IPS-20b (cell line): ENCODE data around the gene ARHGEF7.

ENCODE experiments used
- H3K27ac ChIP-seq: one replicate; pipeline ENCODE4 v1.5.1; 2013; ENCODE audit warnings: low read length
- H3K27me3 ChIP-seq: 2 replicates; pipeline ENCODE4 v1.6.1; 2013; ENCODE audit warnings: mild to moderate bottlenecking, low read length, inconsistent platforms; ENCODE audit not compliant: insufficient read depth
- H3K36me3 ChIP-seq: 2 replicates; pipeline ENCODE4 v1.6.1; 2013; ENCODE audit warnings: low read depth, mild to moderate bottlenecking, inconsistent platforms, low read length, moderate library complexity; ENCODE audit not compliant: insufficient read depth
- H3K4me1 ChIP-seq: 2 replicates; pipeline ENCODE4 v1.6.1; 2013; ENCODE audit warnings: mild to moderate bottlenecking, control low read depth, inconsistent platforms, low read length, moderate library complexity; ENCODE audit not compliant: insufficient read depth
- H3K4me3 ChIP-seq: 2 replicates; pipeline ENCODE4 v1.5.1; 2013; ENCODE audit warnings: mild to moderate bottlenecking, low read length, inconsistent platforms
- H3K9ac ChIP-seq: 2 replicates; pipeline ENCODE4 v1.6.1; 2013; ENCODE audit warnings: low read depth, mild to moderate bottlenecking, inconsistent platforms, low read length, moderate library complexity
- H3K9me3 ChIP-seq: 2 replicates; pipeline ENCODE4 v1.6.1; 2013; ENCODE audit warnings: mild to moderate bottlenecking, low read depth, low read length, inconsistent platforms; ENCODE audit not compliant: insufficient read depth

ARHGEF7 gene

DNA sequence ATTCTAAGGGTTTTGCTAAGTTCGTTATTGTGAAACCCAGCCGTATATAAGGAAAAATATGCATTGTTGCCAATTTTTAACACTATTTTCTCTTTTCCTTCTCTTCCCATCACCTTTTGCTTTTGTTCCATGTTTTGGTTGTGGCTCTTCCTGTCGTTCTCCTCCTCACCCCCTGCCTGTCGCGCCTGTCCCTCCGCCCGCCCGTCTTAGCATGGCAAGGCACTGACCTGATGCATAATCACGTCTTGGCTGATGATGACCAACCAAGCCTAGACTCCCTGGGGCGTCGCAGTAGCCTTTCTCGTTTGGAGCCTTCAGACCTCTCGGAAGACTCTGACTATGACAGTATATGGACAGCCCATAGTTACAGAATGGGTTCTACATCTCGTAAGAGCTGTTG is 176.8 kb downstream of the ARHGEF7 start:
- Histone ChIP-seq H3K9me3 (no peaks in the 10 kb centered on the region), H3K4me1 (no peaks in the 10 kb centered on the region), H3K27ac (no peak overlapping the region), H3K27me3 (no peaks in the 10 kb centered on the region), H3K36me3 (peaks cover 73% of the 10 kb centered on the region), H3K4me3 (no peak overlapping the region), H3K9ac (no peak overlapping the region)

DNA sequence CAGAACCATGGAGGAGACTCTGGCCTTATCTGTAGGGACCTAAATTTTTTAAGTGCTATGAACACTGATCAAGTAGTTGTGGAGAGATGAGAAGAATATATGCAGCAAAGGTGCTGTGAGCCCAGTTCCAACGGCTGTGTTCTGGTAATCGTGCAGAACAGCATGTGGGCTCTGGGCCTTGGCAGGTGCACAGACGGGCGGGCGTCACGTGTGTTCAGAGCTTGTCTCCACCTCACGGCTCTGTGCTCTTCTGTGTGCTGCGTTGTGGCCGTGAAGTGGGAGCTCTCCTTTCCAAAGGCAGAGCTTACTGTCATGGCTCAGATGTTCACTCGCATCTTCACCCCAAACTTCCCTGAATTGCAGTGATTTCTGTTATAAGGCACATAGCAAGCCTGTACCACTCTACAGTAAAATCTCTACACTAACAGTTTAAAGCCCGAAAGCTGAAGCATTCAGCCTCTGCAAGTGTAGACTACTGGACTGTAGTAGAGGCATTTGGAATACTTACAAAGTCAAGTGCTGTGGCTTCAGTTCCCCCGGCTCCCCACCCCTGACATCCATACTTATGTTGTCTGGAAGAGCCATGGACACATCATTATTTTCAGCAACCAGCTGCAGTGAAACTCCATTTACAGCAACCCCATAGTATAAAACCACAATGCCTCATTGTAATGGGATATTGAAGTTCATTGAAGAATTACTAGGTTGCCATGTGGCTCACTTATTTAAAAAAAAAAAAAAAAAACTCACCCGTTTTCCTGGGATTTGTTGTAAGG is 177.8 kb downstream of the ARHGEF7 start:
- Histone ChIP-seq H3K27ac (no peak overlapping the region), H3K9me3 (no peaks in the 10 kb centered on the region), H3K9ac (no peak overlapping the region), H3K36me3 (peaks cover 64% of the 10 kb centered on the region), H3K27me3 (no peaks in the 10 kb centered on the region), H3K4me1 (no peaks in the 10 kb centered on the region), H3K4me3 (no peak overlapping the region)

DNA sequence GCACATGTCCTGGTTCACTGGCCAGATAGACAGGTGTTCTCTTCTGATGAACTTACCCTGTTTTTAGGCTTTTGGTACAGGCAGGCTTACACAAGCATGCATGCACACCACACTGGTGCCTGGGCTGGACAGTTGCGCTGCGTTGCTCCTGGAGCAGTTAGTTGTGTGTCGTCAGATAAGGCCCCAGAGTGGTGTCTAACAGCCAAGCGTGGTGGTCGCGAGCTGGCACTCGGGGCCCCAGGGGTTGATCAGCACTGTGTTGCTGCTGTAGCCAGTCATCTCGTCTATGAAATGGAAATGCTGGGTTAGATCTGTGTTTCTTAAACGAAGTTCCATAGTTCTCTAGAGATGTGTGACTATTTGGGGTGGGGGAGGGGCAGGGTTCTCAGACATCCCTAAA is 180.8 kb downstream of the ARHGEF7 start:
- no peak overlapping the region for H3K9ac ChIP-seq
- H3K9me3 ChIP-seq, result no peaks in the 10 kb centered on the region
- peaks cover 45% of the 10 kb centered on the region for H3K36me3 ChIP-seq
- no peak overlapping the region for H3K4me3 ChIP-seq
- H3K4me1 ChIP-seq, result no peaks in the 10 kb centered on the region
- no peaks in the 10 kb centered on the region for H3K27me3 ChIP-seq
- no peak overlapping the region for H3K27ac ChIP-seq

DNA sequence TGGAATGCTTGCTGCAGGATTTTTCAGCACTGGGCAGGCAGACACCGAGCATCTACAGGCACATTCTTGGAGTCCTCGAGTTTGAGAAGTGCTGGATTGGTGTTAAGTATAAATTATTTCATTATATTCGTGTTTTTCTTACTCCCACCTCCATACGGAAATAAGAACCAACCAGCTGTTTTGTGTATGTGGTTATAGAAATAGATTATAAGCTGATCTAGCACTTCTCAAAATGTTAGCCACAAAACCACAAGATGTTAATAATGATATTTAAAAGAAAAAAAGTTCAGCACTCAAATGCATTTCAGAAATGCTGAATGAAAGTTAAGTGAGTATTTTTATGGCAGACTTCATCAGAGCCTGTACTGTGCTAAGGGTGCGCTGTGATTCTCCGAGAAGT is 181.3 kb downstream of the ARHGEF7 start:
- Histone ChIP-seq H3K27ac (no peak overlapping the region), H3K4me1 (no peaks in the 10 kb centered on the region), H3K9ac (no peak overlapping the region), H3K4me3 (no peak overlapping the region), H3K36me3 (peaks cover 45% of the 10 kb centered on the region), H3K27me3 (no peaks in the 10 kb centered on the region), H3K9me3 (no peaks in the 10 kb centered on the region)

DNA sequence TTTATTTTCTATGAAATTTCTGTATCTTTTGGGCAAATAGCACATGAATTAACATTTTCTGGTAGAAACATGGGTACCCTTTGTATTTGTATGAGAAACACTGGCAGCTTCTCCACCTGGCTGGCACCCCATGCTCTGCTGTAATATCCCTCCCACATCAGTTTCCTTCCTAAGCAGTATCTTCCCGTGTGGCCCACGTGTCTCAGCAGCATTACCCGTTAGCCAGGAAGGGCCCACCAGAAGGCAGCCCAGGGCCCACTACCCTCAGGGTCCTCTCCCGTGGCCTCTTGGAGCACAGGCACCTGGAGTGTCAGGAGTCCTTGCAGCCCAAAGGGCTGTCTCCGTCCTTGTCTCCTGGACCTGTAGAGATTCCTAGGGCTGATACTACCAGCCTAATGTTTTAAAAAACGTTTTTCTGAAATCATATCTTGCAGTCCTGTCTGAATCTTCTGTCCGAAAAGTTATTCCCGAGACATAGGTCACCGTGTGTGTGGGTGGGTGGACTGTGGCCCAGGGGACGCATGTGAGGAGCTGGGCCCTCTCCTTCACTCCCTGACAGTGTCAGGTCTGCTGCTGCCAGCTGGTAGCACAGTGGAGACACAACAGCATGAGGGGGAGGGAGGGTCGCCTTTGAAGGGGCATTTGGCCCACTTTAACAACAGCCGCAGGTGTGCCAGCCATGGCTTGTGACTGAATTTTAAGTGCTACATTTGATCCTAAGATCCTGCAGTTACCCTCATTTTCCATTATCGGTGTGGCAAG is 183.3 kb downstream of the ARHGEF7 start:
- Histone ChIP-seq H3K9me3 (no peaks in the 10 kb centered on the region), H3K27me3 (no peaks in the 10 kb centered on the region), H3K36me3 (peaks cover 47% of the 10 kb centered on the region), H3K4me1 (no peaks in the 10 kb centered on the region), H3K27ac (no peak overlapping the region), H3K9ac (no peak overlapping the region), H3K4me3 (no peak overlapping the region)

DNA sequence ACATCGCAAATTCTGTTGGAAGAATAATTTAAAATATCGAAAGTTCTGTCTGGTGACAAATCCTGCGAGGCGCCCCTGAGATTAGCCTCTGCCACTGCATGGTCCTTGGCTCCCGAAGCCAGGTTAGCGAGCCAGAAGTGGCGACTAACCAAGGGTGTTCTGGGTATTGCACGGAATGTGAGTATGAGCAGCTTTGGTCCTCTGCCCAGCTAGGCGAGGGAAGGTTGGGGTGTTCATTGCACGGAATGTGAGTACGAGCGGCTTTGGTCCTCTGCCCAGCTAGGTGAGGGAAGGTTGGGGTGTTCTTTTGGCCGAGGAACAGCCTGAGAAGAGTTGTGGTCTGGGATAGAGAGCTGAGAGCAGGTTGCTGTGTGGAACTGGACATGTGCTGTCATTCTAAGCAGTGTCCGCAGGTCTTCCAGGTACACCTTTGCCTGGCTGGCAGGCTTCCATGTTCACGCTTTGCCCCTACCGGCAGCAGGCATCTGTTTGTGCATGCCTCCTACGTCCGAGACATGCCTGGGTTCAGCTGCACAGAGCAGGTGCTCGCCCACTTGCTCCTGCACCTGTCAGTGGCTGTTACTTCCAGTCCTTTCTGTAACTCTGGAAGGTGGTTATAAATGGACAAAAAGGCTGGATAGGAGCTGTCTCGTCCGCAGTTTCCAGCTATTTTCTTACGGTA is 187.1 kb downstream of the ARHGEF7 start:
- H3K9ac ChIP-seq, result no peak overlapping the region
- H3K9me3 ChIP-seq, result no peaks in the 10 kb centered on the region
- no peaks in the 10 kb centered on the region for H3K4me1 ChIP-seq
- H3K27me3 ChIP-seq, result no peaks in the 10 kb centered on the region
- H3K27ac ChIP-seq, result no peak overlapping the region
- H3K4me3 ChIP-seq, result no peak overlapping the region
- H3K36me3 ChIP-seq, result peaks cover 63% of the 10 kb centered on the region

DNA sequence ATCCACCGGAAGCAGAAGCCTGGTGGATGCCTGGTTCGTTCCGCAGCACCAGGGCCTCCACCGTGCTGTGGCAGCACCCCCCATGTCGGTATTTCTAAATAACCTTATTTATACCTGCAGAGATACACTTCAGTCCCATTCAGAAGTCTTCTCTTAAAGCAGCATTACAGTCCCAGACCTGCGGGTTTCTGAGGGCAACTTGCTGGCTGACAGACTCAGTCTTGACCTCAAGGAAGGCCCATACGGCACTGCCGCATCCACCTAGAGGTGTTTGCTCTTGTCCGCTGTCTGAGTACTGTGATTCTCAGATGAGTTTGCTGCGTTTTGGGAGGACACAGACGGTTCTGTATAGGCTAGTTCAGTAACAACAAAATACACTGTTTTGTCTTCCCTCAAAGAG is 188.4 kb downstream of the ARHGEF7 start:
- H3K9ac ChIP-seq, result no peak overlapping the region
- no peaks in the 10 kb centered on the region for H3K4me1 ChIP-seq
- H3K4me3 ChIP-seq, result no peak overlapping the region
- no peak overlapping the region for H3K27ac ChIP-seq
- peaks cover 74% of the 10 kb centered on the region for H3K36me3 ChIP-seq
- no peaks in the 10 kb centered on the region for H3K27me3 ChIP-seq
- H3K9me3 ChIP-seq, result peaks cover 5% of the 10 kb centered on the region; the same call in 1 of the 2 replicates

DNA sequence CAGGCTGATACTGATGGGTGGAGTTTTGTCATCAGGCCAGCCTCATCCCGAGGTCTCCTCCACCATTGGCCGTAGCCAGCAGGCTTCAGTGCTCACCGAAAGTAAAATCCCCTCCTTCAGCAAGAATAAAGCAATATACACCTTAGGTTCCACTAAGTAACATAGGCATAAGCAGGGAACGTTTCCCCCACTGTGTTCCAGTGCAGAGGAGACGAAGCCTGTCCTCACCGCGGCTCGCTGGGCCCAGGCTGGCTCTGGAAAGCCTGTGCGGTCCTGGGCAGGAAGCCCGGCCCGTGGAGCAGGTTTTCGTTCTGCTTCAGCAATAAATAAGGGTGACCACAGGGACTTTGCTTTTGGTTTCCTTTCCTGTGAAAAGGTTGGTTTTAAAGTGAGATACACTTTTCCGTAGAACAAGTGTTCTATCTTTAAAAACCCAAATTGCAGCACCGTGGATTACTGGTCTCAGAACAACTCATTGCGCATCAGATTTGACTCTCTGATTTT is 189.0 kb downstream of the ARHGEF7 start:
- peaks cover 74% of the 10 kb centered on the region for H3K36me3 ChIP-seq
- H3K27ac ChIP-seq, result no peak overlapping the region
- no peak overlapping the region for H3K9ac ChIP-seq

DNA sequence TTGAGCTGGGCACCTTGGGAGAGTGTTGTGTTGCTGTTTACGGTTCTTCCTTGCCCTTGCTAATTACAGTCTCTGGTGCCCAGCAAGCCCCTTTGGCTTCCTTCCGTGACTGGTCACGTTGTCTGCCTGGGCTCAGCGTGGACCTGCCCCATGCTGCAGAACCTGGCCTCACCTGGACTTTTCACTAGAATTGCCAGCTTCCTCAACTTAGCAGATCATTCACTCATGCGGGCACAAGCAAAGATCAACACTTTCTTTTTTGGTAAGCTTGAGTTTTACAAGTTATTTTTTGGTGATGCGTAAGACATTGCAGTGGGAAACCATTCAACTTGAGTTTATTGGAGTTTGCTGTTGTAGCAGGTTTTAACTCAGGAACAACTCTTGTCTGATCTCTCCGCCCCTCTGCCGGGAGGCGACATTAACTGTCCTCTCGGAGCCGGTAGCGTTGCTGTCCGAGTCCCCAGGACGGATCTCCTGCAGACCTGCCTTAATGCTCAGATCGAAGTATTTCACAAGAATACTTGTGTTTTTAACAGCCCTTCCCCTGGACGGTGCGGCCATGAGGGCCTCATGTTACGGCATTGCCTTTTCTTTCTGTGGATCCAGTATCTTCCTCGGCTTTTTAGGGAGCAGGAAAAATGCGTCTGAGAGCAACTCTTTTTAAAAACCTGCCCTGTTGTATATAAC is 189.6 kb downstream of the ARHGEF7 start:
- Histone ChIP-seq H3K4me3 (no peak overlapping the region), H3K36me3 (peaks cover 74% of the 10 kb centered on the region), H3K4me1 (no peaks in the 10 kb centered on the region), H3K9me3 (peaks cover 5% of the 10 kb centered on the region; the same call in 1 of the 2 replicates), H3K27ac (no peak overlapping the region), H3K27me3 (no peaks in the 10 kb centered on the region), H3K9ac (no peak overlapping the region)

More for the DNA sequence above, 189.0 kb downstream of the ARHGEF7 start:
- Histone ChIP-seq H3K9me3 (peaks cover 5% of the 10 kb centered on the region; the same call in 1 of the 2 replicates), H3K4me1 (no peaks in the 10 kb centered on the region), H3K27me3 (no peaks in the 10 kb centered on the region), H3K4me3 (no peak overlapping the region)

DNA sequence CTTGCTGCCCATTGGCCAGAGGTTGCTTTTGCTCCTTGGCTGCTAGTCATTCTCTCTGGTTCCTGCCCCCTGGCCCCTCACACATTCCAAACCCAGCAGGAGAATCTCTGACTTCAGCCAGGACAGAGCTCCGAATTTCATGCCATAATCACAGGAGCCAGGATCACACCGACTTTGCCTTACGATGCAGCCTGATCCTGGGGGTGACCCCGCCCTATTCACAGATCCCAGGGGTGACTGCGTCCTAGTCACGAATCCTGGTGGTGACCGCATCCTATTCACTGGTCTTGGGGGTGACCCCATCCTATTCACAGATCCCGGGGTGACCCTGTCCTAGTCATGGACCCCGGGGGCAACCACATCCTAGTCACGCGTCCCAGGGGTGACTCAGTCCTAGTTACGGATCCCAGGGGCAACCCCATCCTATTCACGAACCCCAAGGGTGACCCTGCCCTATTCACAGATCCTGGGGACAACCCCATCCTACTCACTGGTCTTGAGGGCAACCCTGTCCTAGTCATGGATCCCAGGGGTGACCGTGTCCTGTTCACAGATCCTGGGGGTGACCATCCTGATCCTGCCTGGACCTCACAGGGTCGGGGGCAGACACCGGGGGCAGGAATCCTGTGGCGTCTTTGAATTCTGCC is 198.0 kb downstream of the ARHGEF7 start:
- H3K27me3 ChIP-seq, result no peaks in the 10 kb centered on the region
- H3K36me3 ChIP-seq, result peaks cover 2% of the 10 kb centered on the region; the same call in 1 of the 2 replicates
- no peaks in the 10 kb centered on the region; the same call in none of the 2 replicates for H3K9me3 ChIP-seq
- H3K9ac ChIP-seq, result no peak overlapping the region
- no peak overlapping the region for H3K27ac ChIP-seq
- no peaks in the 10 kb centered on the region for H3K4me1 ChIP-seq
- no peak overlapping the region for H3K4me3 ChIP-seq
